ENCODE data around the gene CDS1.

The CDS1 gene

DNA sequence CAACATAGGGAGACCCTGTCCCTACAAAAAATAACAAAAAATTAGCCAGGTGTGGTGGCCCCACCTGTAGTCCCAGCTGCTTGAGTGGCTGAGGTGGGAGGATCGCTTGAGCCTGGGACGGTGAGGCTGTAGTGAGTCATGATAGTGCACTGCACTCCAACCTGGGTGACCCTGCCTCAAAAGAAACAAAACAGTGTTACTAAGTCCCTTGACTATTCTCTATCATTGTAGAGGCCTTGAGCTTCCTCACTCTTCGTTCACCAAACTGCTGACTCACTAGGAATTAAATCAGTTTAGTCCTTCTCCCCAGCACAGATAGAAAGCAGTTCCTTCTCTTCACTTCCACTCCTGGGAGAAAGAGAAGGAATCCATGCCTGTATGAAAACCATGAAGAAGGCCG, 14.5 kb downstream of the CDS1 start:
- TF ChIP-seq, protein P1, sequence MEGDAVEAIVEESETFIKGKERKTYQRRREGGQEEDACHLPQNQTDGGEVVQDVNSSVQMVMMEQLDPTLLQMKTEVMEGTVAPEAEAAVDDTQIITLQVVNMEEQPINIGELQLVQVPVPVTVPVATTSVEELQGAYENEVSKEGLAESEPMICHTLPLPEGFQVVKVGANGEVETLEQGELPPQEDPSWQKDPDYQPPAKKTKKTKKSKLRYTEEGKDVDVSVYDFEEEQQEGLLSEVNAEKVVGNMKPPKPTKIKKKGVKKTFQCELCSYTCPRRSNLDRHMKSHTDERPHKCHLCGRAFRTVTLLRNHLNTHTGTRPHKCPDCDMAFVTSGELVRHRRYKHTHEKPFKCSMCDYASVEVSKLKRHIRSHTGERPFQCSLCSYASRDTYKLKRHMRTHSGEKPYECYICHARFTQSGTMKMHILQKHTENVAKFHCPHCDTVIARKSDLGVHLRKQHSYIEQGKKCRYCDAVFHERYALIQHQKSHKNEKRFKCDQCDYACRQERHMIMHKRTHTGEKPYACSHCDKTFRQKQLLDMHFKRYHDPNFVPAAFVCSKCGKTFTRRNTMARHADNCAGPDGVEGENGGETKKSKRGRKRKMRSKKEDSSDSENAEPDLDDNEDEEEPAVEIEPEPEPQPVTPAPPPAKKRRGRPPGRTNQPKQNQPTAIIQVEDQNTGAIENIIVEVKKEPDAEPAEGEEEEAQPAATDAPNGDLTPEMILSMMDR (IDR thresholded peaks at IDR 0.05; ENCODE audit: low read depth, low read length) = no peak
- no peak for TF ChIP-seq EZH2phosphoT487 (IDR thresholded peaks at IDR 0.05; ENCODE audit: low read depth)
- Histone ChIP-seq H2AFZ (ENCODE audit: low read depth, low read length) (no peak overlapping the region), H4K20me1 (ENCODE audit: insufficient read depth, low read length) (no peaks in the 10 kb centered on the region), H3K9ac (ENCODE audit: low read length) (no peak overlapping the region), H3K4me3 (ENCODE audit: low read length) (no peak overlapping the region), H3K4me2 (ENCODE audit: low read length) (no peak overlapping the region), H3K27me3 (ENCODE audit: low read depth, low read length) (no peaks in the 10 kb centered on the region), H3K4me1 (ENCODE audit: low read length) (peaks cover 5% of the 10 kb centered on the region; the same call in 1 of the 2 replicates), H3K9me3 (ENCODE audit: insufficient read depth, low read length) (no peaks in the 10 kb centered on the region), H3K36me3 (replicated peaks; ENCODE audit: low read depth, low read length) (no peaks in the 10 kb centered on the region), H3K79me2 (ENCODE audit: low read length) (no peaks in the 10 kb centered on the region), H3K27ac (ENCODE audit: low read length) (no peak overlapping the region)

- H3K4me2 ChIP-seq (ENCODE audit: low read length) = no peak overlapping the region
- H4K20me1 ChIP-seq (ENCODE audit: insufficient read depth, low read length) = no peaks in the 10 kb centered on the region
- H3K27me3 ChIP-seq (ENCODE audit: low read depth, low read length) = no peaks in the 10 kb centered on the region
- peaks cover 5% of the 10 kb centered on the region for H3K36me3 ChIP-seq (replicated peaks; ENCODE audit: low read depth, low read length)
- H3K27ac ChIP-seq (ENCODE audit: low read length) = no peak overlapping the region
- H3K9ac ChIP-seq (ENCODE audit: low read length) = no peak overlapping the region
- H2AFZ ChIP-seq (ENCODE audit: low read depth, low read length) = no peak overlapping the region
- no peaks in the 10 kb centered on the region for H3K9me3 ChIP-seq (ENCODE audit: insufficient read depth, low read length)
- H3K4me3 ChIP-seq (ENCODE audit: low read length) = no peak overlapping the region
- TF ChIP-seq, protein P1 (IDR thresholded peaks at IDR 0.05; ENCODE audit: low read depth, low read length) = no peak
- TF ChIP-seq EZH2phosphoT487 (IDR thresholded peaks at IDR 0.05; ENCODE audit: low read depth) = no peak
- H3K79me2 ChIP-seq (ENCODE audit: low read length) = no peaks in the 10 kb centered on the region
- H3K4me1 ChIP-seq (ENCODE audit: low read length) = peaks cover 15% of the 10 kb centered on the region
These were observed 23.7 kb downstream of the CDS1 start for GRCh38 chr4:84606645-84607044.

DNA sequence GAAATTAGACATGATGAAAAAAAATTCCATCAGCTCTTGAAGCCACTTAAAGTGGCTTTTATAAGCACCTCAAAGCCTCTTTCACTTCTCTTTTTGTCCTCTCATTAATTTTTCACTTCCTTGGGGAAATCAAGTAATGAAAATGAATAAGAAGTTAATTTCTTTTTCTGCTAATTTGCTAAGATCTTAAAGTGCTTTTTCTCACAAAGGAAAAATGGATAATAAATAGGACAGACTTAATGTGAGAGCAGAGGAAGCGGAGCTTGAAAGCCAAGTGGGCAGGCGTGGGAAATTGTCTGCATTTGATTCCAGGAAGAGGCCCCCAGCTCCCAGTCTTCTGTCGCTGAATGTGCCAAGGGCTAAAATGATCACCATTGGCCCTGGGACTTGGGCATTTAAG, 28.6 kb downstream of the CDS1 start:
- TF ChIP-seq, protein P1 (IDR thresholded peaks at IDR 0.05; ENCODE audit: low read depth, low read length) = no peak
- no peak for TF ChIP-seq EZH2phosphoT487 (IDR thresholded peaks at IDR 0.05; ENCODE audit: low read depth)
- H3K4me2 ChIP-seq (ENCODE audit: low read length) = peak overlapping the region; percentile 52
- H3K27me3 ChIP-seq (ENCODE audit: low read depth, low read length) = no peaks in the 10 kb centered on the region
- H2AFZ ChIP-seq (ENCODE audit: low read depth, low read length) = no peak overlapping the region
- H3K9ac ChIP-seq (ENCODE audit: low read length) = no peak overlapping the region
- peaks cover 5% of the 10 kb centered on the region for H3K36me3 ChIP-seq (replicated peaks; ENCODE audit: low read depth, low read length)
- no peaks in the 10 kb centered on the region for H3K9me3 ChIP-seq (ENCODE audit: insufficient read depth, low read length)
- H4K20me1 ChIP-seq (ENCODE audit: insufficient read depth, low read length) = no peaks in the 10 kb centered on the region
- peaks cover 17% of the 10 kb centered on the region for H3K4me1 ChIP-seq (ENCODE audit: low read length)
- H3K27ac ChIP-seq (ENCODE audit: low read length) = no peak overlapping the region
- no peaks in the 10 kb centered on the region for H3K79me2 ChIP-seq (ENCODE audit: low read length)
- no peak overlapping the region; the same call in 1 of the 2 replicates for H3K4me3 ChIP-seq (ENCODE audit: low read length)

GRCh38 chr4:84614891-84615290, 32.0 kb downstream of the CDS1 start:
- Histone ChIP-seq H3K27ac (ENCODE audit: low read length) (no peak overlapping the region), H3K9me3 (ENCODE audit: insufficient read depth, low read length) (no peaks in the 10 kb centered on the region), H3K9ac (ENCODE audit: low read length) (no peak overlapping the region), H3K79me2 (ENCODE audit: low read length) (no peaks in the 10 kb centered on the region), H3K36me3 (replicated peaks; ENCODE audit: low read depth, low read length) (peaks cover 5% of the 10 kb centered on the region), H3K4me3 (ENCODE audit: low read length) (no peak overlapping the region), H2AFZ (ENCODE audit: low read depth, low read length) (no peak overlapping the region), H3K4me1 (ENCODE audit: low read length) (peaks cover 17% of the 10 kb centered on the region), H4K20me1 (ENCODE audit: insufficient read depth, low read length) (no peaks in the 10 kb centered on the region), H3K4me2 (ENCODE audit: low read length) (no peak overlapping the region), H3K27me3 (ENCODE audit: low read depth, low read length) (no peaks in the 10 kb centered on the region)
- TF ChIP-seq, protein P1 (IDR thresholded peaks at IDR 0.05; ENCODE audit: low read depth, low read length) = no peak
- TF ChIP-seq EZH2phosphoT487 (IDR thresholded peaks at IDR 0.05; ENCODE audit: low read depth) = no peak
